ENCODE results near the gene INS.

DNA sequence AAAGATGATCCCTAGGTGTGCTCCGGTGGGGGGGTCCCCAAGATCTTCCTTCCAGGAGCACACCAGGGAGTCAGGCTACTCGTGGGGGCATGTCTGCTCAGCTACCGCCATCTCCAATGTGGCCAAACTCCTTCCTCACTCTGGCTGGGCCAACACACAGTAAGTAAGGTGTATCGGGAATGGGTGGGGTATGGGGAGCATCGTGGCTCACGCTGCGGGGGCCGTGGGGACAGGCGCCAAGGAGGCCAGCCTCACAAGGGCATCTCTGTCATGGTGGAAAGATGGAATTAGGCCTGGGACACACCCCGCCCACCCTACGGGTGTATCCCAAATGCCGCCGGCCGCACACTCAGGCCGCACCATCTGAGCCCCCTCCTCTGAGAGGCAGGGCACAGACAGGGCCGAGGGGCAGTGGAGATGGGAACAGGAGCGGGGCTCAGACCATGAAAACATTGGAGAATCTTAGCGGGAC, 30.1 kb downstream of the INS start:
- TF ChIP-seq POLR2A (IDR thresholded peaks at IDR 0.05; ENCODE audit: low read depth) (no peak), POLR2AphosphoS5 (IDR thresholded peaks at IDR 0.05) (no peak), EP300 (IDR thresholded peaks at IDR 0.05) (no peak)
- TF ChIP-seq, protein P1, sequence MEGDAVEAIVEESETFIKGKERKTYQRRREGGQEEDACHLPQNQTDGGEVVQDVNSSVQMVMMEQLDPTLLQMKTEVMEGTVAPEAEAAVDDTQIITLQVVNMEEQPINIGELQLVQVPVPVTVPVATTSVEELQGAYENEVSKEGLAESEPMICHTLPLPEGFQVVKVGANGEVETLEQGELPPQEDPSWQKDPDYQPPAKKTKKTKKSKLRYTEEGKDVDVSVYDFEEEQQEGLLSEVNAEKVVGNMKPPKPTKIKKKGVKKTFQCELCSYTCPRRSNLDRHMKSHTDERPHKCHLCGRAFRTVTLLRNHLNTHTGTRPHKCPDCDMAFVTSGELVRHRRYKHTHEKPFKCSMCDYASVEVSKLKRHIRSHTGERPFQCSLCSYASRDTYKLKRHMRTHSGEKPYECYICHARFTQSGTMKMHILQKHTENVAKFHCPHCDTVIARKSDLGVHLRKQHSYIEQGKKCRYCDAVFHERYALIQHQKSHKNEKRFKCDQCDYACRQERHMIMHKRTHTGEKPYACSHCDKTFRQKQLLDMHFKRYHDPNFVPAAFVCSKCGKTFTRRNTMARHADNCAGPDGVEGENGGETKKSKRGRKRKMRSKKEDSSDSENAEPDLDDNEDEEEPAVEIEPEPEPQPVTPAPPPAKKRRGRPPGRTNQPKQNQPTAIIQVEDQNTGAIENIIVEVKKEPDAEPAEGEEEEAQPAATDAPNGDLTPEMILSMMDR (IDR thresholded peaks at IDR 0.05), result no peak

All from esophagus muscularis mucosa (tissue), 4 donors.